Activated naive CD8-positive, alpha-beta T cell treated with anti-CD3 and anti-CD28 coated beads for 36 hours (primary cell): ENCODE results near the gene DBET. TPM values are rescaled to one million over a fixed set of nuclear protein-coding genes. Genes with fewer than 3 reads are reported as not detected.
"Not testable (repeated sequence)": the region's sequence is repeated elsewhere in the genome, so short reads cannot be mapped to it uniquely, and the experiment has no call there.

Experiments
- DNase-seq: peaks from one replicate; pipeline ENCODE4 v3.0.0; 2021
- H3K27ac Mint-ChIP-seq: one replicate; pipeline ENCODE4 v1.8.0; 2022; ENCODE audit warnings: mild to moderate bottlenecking, moderate library complexity, mixed read lengths
- H3K27me3 Mint-ChIP-seq: one replicate; pipeline ENCODE4 v1.8.0; 2022; ENCODE audit warnings: mild to moderate bottlenecking, mixed read lengths
- H3K36me3 Mint-ChIP-seq: one replicate; pipeline ENCODE4 v1.8.0; 2021; ENCODE audit warnings: mild to moderate bottlenecking, mixed read lengths
- H3K4me1 Mint-ChIP-seq: one replicate; pipeline ENCODE4 v1.8.0; 2021; ENCODE audit warnings: mixed read lengths
- H3K4me3 Mint-ChIP-seq: one replicate; pipeline ENCODE4 v1.8.0; 2022; ENCODE audit warnings: mild to moderate bottlenecking, moderate library complexity, mixed read lengths
- H3K9me3 Mint-ChIP-seq: one replicate; pipeline ENCODE4 v1.8.0; 2022; ENCODE audit warnings: mixed read lengths
- total RNA-seq, 2 experiments: library from RNA; stranded (reverse); gene quantifications; one replicate each; pipeline ENCODE4 v1.2.3, GENCODE V29; 2021

The DBET gene
- total RNA-seq, 2 experiments from 2014 or later: not detected

DNA sequence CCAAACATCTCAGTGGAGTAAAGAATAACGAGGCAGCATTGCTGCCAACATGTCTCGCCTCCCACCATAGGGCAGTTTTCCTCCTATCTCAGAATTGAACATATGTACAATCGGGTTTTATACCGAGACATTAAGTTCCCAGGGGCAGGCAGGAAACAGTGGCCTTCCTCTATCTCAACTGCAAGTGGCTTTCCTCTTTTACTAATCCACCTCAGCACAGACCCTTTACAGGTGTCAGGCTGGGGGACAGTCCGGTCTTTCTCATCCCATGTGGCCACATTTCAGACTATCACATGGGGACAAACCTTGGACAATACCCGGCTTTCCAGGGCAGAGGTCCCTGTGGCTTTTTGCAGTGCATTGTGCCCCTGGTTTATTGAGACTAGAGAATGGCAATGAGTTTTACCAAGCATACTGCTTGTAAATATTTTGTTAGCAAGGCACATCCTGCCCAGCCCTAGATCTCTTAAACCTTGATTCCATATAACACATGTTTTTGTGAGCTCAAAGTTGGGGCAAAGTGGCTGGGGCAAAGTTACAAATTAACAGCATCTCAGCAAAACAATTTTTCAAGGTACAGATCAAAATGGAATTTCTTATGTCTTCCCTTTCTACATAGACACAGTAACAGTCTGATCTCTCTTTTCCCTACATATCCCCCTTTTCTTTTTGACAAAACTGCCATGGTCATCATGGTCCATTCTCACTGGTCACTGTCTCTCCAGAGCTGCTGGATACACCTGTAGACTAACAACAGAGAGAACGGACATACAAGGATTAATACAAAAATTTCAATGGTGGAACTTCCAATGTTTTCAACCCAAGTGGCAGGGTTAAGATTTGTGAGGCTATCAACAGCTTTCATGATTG is 42.5 kb downstream of the DBET start:
- not testable (repeated sequence) for DNase-seq, H3K27me3 Mint-ChIP-seq, H3K4me1 Mint-ChIP-seq, H3K9me3 Mint-ChIP-seq, H3K27ac Mint-ChIP-seq, H3K4me3 Mint-ChIP-seq, H3K36me3 Mint-ChIP-seq

- H3K4me1 Mint-ChIP-seq, H3K4me3 Mint-ChIP-seq, H3K27me3 Mint-ChIP-seq, H3K36me3 Mint-ChIP-seq, H3K9me3 Mint-ChIP-seq, DNase-seq, H3K27ac Mint-ChIP-seq: not testable (repeated sequence)
Measured at GRCh38 chr4:190107766-190108485, 43.6 kb downstream of the DBET start.

DNA sequence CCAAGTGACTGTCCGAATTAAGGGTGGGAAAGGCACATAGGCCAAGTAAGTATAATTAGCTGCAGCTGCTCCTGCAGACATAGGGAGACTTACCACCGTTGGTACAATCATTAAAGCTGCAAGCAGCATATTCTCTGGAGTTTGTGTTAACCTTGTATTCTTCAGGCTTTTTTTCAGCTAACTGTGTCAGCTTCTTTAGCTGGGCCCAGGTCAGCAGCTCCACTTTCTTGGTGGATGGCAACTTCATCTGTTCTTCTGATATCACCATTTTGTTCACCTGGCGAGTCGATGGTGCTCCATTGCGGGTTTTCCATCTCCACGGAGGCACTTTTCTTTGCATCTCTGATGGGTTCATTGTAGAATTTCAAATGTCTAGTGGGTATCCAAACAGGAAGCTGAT is 44.5 kb downstream of the DBET start:
- DNase-seq, H3K9me3 Mint-ChIP-seq, H3K4me1 Mint-ChIP-seq, H3K27ac Mint-ChIP-seq, H3K4me3 Mint-ChIP-seq, H3K36me3 Mint-ChIP-seq, H3K27me3 Mint-ChIP-seq: not testable (repeated sequence)

DNA sequence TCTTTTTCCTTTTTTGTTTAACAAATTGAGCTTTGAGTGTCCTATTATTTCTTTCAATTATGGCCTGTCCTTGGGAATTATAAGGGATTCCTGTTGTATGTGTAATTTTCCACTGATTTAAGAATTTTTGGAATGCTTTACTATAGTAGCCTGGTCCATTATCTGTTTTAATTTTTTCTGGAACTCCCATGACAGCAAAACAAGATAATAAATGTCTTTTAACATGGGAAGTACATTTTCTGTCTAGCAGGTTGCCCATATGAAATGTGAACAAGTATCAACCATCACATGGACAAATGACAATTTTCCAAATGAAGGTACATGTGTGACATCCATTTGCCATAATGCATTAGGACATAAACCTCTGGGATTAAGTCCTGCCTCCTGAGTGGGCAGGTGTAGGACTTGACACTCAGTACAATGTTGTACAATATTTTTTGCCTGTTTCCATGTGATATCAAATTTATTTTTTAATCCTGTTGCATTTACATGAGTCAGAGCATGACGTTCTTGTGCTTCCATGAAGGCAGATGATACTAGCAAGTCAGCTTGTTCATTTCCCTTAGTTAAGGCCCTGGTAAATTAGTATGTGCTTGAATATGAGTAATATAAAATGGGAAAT is 45.2 kb downstream of the DBET start:
- H3K4me3 Mint-ChIP-seq, H3K36me3 Mint-ChIP-seq, DNase-seq, H3K4me1 Mint-ChIP-seq, H3K27me3 Mint-ChIP-seq, H3K9me3 Mint-ChIP-seq, H3K27ac Mint-ChIP-seq: not testable (repeated sequence)

DNA sequence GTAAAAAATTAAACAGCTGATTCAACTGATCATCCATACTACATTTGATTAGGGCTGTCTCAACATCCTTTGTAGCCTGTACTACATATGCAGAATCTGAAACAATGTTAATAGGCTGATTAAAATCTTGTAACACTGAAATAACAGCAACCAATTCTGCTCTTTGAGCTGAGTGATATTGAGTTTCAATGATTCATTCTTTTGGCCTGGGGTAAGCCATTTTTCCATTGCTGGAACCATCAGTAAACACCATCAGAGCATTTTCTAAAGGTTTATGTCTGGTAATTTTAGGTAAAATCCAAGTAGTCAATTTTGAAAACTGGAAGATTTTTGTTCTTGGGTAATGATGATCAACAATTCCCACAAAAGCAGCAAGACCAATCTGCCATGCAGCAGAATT is 45.7 kb downstream of the DBET start:
- H3K27ac Mint-ChIP-seq, H3K9me3 Mint-ChIP-seq, H3K36me3 Mint-ChIP-seq, H3K27me3 Mint-ChIP-seq, H3K4me3 Mint-ChIP-seq, DNase-seq, H3K4me1 Mint-ChIP-seq: not testable (repeated sequence)

GRCh38 chr4:190110570-190111295 is 46.4 kb downstream of the DBET start:
- H3K9me3 Mint-ChIP-seq, H3K27ac Mint-ChIP-seq, H3K4me1 Mint-ChIP-seq, H3K4me3 Mint-ChIP-seq, H3K27me3 Mint-ChIP-seq, DNase-seq, H3K36me3 Mint-ChIP-seq: not testable (repeated sequence)

DNA sequence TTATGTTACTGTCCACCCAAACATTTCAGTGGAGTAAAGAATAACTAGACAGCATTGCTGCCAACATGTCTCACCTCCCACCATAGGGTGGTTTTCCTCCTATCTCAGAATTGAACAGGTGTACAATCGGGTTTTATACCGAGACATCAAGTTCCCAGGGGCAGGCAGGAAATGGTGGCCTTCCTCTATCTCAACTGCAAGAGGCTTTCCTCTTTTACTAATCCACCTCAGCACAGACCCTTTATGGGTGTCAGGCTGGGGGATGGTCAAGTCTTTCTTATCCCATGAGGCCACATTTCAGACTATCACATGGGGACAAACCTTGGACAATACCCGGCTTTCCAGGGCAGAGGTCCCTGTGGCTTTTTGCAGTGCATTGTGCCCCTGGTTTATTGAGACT is 48.6 kb downstream of the DBET start:
- H3K4me1 Mint-ChIP-seq, DNase-seq, H3K27ac Mint-ChIP-seq, H3K27me3 Mint-ChIP-seq, H3K36me3 Mint-ChIP-seq, H3K4me3 Mint-ChIP-seq, H3K9me3 Mint-ChIP-seq: not testable (repeated sequence)

DNA sequence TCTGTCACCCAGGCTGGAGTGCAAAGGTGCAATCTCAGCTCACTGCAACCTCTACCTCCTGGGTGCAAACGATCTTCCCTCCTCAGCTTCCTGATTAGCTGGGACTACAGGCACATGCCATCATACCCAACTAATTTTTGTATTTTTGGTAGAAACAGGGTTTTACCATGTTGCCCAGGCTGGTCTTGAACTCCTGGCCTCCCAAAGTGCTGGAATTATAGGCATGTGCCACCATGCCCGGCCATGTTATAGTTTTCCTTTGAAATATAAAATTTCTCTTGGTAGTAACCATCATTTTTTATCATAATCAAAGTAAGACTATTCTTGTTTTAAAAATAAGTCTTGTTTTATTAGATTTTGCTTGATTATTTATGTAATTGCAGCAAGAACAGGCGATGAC is 50.7 kb downstream of the DBET start:
- not testable (repeated sequence) for H3K4me3 Mint-ChIP-seq, H3K27ac Mint-ChIP-seq, H3K9me3 Mint-ChIP-seq, H3K4me1 Mint-ChIP-seq, DNase-seq, H3K27me3 Mint-ChIP-seq, H3K36me3 Mint-ChIP-seq

Other genes with a start within 250 kb of the DBET start
- 10 to 100 TPM; 60.4 to 63.0 TPM for gene FRG1, start 123.6 kb upstream of the DBET start, total RNA-seq
- gene FRG2, start 37.2 kb upstream of the DBET start, total RNA-seq: under 1 TPM; 0.12 to 0.14 TPM
- gene DUX4, start 109.3 kb downstream of the DBET start, total RNA-seq: not detected